Stimulated activated CD4-positive, alpha-beta T cell treated with anti-CD3 and anti-CD28 coated beads, Interleukin-2, amount 100 ng/mL, for 48 hours (primary cell): ENCODE results near the gene SPIRE1.
"Not testable (repeated sequence)": the region's sequence is repeated elsewhere in the genome, so short reads cannot be mapped to it uniquely, and the experiment has no call there.

Experiments used
- DNase-seq, 2 donors: peaks; one replicate each; pipeline ENCODE4 v3.0.0-alpha.2; 2020

The SPIRE1 gene

GRCh38 chr18:12441475-12442034, 216.4 kb downstream of the SPIRE1 start:
- DNase-seq: no peak

DNA sequence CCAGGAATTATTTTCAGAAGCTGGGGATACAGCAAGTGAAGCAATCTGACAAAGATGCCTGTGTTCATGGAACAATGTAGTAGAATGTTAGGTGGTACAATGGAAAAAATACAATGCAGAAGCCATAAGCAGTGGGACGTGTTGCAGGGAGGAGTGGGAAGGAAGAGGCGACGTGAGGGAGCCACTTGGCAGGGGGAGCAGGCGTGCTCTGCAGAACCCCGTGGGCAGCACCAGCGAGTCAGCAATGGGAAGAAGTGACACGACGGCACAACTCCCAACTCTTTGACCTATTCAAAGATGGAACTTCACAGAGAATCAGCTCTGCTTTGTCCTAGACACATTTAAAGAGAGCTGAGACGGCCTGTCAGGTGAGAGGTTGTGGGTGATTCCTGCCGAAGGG, 219.7 kb downstream of the SPIRE1 start:
- no peak for DNase-seq

DNA sequence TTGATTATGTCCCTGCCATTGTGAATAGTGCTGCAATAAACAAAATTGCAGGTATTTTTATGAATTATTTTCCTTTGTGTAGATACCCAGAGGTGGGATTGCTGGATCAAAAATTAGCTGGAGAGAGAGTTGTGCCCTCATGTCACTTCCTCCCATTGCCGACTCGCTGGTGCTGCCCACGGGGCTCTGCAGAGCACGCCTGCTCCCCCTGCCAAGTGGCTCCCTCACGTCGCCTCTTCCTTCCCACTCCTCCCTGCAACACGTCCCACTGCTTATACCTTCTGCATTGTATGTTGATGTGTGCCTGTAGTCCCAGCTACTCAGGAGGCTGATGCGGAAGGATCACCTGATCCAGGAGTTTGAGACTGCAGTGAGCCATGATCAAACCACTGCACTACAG, 222.0 kb downstream of the SPIRE1 start:
- DNase-seq: no peak

DNA sequence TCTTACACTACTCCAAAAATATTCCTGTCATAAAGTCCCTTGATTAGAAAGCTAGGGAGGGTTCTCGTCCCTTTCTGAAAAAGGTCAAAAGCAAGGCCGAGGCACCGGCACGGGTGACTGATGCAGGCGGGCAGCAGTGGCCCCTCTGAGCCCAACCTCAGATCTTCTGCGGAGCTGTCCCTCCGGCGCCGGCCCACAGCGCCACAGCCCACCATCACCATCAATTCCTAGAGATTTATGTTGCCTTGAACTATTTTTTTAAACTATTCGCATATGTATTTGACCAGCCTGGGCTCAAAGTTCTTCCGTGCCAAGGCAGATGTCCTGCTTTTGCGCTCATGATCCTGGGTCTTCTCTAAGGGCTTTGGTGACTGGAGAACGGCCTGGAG, 223.4 kb downstream of the SPIRE1 start:
- no peak for DNase-seq

GRCh38 chr18:12433829-12434540, 223.9 kb downstream of the SPIRE1 start:
- DNase-seq: no peak

DNA sequence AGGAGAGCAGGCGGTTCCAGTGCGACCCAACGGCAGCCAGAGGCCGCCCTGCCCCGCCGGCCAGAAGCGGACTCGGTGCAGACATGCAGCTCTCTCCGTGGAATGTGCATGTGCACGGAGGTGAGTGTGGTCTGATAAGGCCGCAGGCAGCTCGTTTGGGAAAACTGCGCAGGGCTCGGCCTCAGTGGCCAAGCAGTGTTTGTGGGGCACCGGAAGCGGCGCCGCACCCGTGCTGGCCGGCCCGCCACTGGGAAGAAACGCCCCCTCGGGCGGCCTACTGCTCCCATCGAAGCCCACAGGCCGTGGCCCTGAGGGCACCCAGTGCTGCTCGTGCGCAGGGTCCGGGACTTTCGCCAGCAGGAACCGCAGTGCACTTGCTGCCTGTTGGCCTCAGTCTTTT, 225.0 kb downstream of the SPIRE1 start:
- no peak for DNase-seq

DNA sequence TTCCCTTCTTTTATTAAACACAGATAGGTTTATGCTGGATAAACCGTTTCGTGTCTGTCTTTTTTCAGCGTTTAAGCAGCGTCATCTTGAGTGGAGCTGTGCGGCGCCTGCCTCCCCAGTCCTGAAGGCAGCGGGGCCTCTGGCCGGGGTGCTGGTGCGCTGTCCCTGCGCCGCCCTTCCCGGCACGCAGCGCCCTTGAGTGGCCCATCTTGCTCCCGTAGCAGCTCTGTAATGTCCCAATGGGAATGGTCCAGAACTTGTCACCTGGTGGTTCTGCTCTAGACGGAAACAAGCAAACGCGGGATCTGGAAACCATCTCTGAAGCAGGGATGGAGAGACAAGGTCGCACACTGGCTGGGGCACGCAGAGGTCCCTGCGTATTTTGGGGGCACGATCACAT, 225.7 kb downstream of the SPIRE1 start:
- no peak for DNase-seq

- DNase-seq: no peak
Measured at GRCh38 chr18:12431561-12431960, 226.3 kb downstream of the SPIRE1 start.

DNA sequence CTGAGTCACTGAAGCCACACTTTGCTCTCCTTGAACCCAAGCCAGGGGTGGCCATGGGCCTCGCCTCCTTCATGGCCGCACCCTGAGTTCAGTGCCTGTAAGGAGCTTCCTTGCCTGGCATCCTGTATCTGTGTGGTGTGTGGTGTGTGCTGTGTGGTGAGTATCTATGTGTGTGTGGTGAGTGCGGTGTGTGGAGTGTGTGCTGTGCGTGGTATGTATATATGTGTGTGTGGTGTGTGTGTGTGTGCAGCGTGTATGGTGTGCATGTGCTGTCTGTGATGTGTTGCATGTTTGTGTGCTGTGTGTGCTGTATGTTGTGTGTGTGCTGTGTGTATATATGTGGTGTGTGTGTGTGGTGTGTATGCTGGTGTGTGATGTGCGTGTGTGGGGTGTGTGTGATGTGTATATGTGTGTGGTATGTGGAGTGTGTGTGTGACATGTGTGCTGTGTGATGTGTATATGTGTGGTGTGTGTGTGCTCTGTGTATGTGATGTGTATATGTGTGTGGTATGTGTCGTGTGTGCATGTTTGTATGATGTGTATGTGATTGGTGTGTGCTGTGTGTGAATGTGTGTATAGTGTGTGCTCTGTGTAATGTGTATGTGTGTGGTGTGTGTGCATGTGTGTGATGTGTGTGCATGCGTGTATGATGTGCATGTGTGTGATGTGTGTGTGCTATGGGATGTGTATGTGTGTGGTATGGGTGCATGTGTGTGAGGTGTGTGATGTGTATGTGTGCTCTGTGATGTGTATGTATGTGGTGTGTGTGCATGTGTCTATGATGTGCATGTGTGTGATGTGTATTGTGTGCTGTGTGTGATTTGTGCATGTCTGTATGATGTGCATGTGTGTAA, 227.5 kb downstream of the SPIRE1 start:
- DNase-seq: no peak

DNA sequence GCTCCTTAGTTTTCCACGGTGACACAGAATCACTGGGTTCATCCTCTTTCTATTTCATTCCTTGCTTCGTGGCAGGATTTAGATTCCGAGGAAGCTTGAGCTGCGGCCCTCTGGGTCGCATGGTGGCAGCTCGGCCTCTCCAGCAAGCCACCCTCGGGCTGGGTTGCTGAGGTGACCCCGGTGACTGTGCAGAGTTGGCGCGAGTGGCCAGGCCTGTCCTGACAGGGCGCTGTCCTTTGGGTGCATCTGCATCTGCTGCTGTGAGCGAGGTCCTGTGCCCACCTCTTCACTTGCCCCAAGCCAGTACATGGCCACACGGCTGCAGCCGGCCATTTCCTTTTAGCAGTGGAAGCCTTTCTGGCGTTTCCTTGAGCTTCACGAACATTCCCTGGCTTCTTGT, 228.4 kb downstream of the SPIRE1 start:
- DNase-seq: no peak

DNA sequence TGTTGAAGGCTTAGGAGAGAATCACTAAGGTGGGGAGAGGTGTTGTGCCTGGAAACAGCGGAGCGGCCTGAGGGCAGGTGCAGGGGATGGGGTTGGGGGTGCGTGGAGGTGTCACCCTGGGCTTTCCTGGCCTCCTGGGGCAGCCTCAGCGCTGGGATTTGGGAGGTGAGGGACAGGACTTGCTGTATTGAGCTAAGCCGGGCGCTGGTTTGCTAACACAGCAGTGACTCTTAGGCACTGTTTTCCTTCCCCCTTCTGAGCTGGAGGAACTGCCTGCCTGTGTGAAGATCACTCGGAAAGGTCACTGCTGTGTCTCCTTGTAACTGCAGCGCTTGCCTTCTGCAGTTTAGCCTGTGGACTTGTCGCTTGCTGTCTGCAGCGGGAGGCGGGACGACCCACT, 229.0 kb downstream of the SPIRE1 start:
- DNase-seq: no peak

DNA sequence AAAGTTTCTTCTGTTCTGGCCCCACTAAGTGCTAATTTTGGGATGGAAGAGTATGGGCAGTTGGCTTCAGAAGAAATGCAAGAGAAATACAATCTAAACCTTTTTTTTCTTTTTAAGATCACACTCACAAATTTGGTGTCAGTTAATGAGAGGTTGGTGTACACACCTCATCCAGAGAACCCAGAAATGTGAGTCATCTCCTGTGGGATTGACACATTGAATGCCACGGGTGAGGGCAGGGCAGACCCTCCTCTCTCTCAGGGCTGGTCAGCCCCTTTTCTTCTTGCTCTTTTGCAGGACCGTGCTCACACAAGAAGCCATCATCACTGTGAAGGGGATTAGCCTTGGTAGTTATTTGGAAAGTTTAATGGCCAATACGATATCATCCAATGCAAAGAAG, 231.0 kb downstream of the SPIRE1 start:
- no peak for DNase-seq

- DNase-seq: no peak
Measured at GRCh38 chr18:12424252-12424651, 233.7 kb downstream of the SPIRE1 start.

DNA sequence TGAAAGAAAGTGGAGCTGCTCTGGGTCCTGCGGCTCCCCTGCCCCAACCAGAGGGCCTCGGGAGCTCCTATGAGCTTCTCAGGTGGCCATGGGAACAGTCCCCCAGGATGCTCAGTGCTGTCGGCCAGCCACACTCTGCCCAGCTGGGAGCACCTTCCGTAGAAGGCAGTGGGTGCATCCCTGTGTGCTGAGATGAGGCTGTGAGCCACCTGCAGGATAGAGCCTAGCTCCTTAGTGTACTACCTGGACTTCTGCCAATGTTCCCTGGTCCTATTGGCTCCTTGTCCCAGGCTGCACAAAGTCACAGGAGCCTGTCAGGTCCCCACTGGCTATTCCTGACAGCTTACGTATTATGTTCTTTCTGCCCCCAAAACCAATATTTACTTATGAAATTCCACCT, 234.1 kb downstream of the SPIRE1 start:
- DNase-seq: no peak

DNA sequence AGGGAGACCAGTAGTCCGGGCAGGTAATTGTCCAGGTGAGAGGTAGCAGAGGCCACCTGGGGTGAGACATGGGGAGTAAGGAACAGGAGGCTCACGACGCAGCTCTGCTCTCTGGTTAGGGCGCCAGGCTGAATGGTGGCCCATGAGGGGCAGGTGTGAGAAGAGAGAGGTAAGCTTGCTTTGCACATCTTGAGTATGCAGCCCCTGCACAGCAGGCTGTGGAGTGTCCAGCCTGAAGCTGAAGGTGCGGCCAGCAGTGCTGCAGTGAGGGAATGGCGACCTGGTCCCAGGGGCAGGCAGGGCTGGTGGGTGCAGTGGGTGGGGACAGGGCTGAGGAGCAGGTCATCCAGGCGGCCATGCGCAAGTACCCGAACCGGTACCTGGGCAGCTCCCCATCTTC, 234.5 kb downstream of the SPIRE1 start:
- no peak for DNase-seq

DNA sequence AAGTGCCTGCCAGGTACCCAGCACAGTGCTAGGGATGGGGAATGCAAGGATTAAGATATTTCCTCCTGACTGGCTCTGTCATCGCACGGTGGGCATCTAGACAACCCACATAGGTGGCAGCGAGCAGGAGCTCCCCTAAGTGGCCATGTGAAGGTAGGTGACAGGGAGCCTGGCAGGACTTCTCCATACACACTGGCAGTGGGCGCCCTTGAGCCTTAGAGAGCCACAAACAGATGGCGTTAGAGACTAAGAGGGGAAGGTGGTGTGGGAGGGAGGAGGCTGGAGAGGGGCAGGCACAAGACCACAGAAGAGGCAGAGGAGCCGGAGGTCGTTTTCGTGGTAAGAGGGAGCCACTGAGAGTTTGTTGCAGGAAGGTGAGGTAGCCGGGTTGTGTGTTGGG, 235.0 kb downstream of the SPIRE1 start:
- DNase-seq: no peak

DNA sequence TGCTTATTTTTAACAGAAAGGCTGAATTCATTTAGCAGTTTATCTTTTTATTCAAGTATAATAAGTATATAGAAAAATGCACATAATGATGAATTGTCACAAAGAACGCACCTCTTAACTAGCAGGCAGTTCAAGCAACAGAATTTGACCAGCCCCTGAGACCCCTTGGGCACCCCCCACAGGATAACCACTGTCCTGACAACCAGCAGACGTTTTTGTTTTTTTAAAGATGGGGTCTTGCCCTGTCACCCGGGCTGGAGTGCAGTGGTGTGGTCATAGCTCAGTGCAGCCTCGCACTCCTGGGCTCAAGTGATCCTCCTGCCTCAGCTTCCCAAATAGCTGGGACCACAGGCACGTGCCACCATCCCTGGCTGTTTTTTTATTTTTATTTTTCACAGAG, 236.2 kb downstream of the SPIRE1 start:
- no peak for DNase-seq

GRCh38 chr18:12420821-12421421, 237.0 kb downstream of the SPIRE1 start:
- no peak for DNase-seq

- DNase-seq: no peak
Measured at GRCh38 chr18:12417687-12418086, 240.2 kb downstream of the SPIRE1 start.

DNA sequence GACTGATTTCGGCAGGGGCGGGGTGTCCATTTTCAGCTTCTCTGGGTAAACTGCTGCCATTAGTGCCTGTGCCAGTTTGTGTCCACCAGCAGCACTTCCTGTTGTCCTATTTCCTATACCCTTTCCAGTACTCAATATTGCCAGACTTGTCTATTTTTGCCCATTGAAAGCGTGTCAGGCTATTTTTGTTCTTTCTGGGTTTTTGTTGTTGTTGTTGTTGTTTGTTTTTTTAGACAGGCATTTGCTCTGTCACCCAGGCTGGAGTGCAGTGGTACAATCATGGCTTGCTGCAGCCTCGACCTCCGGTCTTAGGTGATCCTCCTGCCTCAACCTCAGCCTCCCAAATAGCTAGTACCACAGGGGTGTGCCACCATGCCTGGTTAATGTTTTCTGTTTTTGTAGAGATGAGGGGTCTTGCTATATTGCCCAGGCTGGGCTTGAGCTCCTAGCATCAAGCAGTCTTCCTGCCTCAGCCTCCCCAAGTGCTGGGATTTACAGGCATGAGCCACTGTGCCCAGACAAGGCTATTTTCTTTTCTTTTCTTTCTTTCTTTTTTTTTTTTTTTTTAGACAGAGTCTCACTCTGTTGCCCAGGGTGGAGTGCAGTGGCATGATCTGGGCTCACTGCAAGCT, 241.7 kb downstream of the SPIRE1 start:
- DNase-seq: no peak

DNA sequence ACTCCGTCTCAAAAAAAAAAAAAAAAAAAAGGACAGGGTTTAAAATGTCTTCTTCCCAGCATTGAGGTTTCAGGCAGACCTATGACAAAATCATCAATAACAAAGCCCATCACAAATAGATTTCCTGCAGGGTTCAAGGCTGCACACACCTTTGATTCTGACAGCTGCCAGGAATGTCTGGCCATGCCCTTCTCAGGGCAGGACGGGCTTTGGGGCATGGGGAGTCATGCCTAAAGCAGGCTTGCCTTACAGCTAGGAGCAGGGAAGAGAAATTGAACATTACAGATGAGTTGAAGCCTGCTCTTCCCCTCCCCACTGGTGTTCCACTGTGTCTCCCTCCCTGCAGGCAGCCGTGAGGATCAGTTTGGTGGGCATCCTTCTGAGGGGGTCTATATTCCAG, 246.5 kb downstream of the SPIRE1 start:
- DNase-seq: no peak

GRCh38 chr18:12410747-12411146, 247.2 kb downstream of the SPIRE1 start:
- DNase-seq: not testable (repeated sequence)

DNA sequence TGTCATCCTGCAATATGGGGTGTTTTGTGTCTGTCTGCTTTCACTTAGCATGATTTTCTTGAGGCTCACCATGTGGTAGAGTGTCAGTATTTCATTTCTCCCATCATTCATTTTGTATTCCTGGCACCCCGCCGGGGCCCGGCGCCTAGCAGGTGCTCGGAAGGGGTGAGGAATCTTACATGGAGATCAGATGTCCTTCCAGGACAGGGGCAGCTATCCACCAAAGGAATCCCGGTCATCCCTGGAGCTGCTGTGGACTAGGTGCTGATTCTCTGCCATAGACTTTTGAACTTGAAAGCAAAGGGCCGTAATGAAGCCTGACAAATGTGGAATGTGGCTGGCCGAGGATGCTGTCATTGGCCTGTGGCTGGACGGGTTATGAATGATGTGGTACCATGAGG, 247.8 kb downstream of the SPIRE1 start:
- DNase-seq: no peak
